Measurements from ENCODE around the gene TECTB.

DNA sequence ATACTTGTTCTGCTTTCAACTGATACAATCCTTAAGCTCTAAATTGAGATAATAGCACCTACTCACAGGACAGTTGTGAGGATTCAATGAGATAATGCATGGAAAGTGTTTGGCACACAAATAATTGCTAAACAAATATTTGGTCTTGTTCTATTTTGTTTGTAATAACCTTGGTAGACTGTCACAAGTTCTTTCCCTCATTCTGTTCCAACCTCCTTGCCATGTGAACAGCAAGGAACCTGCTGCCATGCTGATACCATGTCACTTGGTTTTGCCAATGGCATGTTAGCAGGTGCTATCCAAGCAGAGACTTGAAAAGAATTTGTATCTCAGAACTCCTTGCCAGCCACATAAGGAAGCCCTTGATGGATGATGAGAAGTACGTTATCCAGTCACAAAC lies 24.8 kb upstream of the TECTB start:
- TF ChIP-seq, protein P1, sequence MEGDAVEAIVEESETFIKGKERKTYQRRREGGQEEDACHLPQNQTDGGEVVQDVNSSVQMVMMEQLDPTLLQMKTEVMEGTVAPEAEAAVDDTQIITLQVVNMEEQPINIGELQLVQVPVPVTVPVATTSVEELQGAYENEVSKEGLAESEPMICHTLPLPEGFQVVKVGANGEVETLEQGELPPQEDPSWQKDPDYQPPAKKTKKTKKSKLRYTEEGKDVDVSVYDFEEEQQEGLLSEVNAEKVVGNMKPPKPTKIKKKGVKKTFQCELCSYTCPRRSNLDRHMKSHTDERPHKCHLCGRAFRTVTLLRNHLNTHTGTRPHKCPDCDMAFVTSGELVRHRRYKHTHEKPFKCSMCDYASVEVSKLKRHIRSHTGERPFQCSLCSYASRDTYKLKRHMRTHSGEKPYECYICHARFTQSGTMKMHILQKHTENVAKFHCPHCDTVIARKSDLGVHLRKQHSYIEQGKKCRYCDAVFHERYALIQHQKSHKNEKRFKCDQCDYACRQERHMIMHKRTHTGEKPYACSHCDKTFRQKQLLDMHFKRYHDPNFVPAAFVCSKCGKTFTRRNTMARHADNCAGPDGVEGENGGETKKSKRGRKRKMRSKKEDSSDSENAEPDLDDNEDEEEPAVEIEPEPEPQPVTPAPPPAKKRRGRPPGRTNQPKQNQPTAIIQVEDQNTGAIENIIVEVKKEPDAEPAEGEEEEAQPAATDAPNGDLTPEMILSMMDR (IDR thresholded peaks at IDR 0.05) = no peak
- no peak for TF ChIP-seq ZFX (IDR thresholded peaks at IDR 0.05; ENCODE audit: borderline replicate concordance)

Measured in 22Rv1 (cell line).